Measurements from ENCODE around the gene CDK4.

DNA sequence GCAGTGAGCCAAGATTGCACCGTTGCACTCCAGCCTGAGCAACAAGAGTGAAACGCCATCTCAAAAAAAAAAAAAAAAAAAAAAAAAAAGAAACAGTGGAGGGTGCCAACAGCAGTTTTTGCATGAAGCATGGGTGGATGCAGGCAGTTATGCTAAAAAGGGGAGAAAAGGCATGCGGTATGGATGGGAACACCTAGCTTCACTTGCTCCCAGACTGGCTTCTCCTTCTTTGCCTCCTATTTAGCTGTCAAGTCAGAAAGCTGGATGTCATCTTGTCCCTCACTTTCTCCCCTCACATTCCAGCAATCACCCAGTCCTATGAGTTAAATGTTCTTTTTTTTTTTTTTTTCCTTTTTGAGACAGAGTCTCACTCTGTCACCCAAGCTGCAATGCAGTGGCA is 22.9 kb upstream of the CDK4 start:
- TF ChIP-seq, protein P1, sequence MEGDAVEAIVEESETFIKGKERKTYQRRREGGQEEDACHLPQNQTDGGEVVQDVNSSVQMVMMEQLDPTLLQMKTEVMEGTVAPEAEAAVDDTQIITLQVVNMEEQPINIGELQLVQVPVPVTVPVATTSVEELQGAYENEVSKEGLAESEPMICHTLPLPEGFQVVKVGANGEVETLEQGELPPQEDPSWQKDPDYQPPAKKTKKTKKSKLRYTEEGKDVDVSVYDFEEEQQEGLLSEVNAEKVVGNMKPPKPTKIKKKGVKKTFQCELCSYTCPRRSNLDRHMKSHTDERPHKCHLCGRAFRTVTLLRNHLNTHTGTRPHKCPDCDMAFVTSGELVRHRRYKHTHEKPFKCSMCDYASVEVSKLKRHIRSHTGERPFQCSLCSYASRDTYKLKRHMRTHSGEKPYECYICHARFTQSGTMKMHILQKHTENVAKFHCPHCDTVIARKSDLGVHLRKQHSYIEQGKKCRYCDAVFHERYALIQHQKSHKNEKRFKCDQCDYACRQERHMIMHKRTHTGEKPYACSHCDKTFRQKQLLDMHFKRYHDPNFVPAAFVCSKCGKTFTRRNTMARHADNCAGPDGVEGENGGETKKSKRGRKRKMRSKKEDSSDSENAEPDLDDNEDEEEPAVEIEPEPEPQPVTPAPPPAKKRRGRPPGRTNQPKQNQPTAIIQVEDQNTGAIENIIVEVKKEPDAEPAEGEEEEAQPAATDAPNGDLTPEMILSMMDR (IDR thresholded peaks at IDR 0.05; ENCODE audit: insufficient read depth, low read length) = no peak
- TF ChIP-seq POLR2AphosphoS5 (IDR thresholded peaks at IDR 0.05; ENCODE audit: low read depth) = no peak

All from HL-60 (cell line).